Hepatocyte (in vitro differentiated cells): ENCODE data around the gene EFHC2.
"Not testable (repeated sequence)": the region's sequence is repeated elsewhere in the genome, so short reads cannot be mapped to it uniquely, and the experiment has no call there.

Experiments used
- CTCF ChIP-seq: fragments of 200-600 bp; sonication (generic); IDR thresholded peaks from 2 replicates; pipeline ENCODE4 v1.5.1; 2016; ENCODE audit warnings: antibody characterized with exemption, mild to moderate bottlenecking; ENCODE audit not compliant: poor library complexity
- EZH2 ChIP-seq: fragments of 200-600 bp; sonication (generic); IDR thresholded peaks from 2 replicates; pipeline ENCODE4 v1.6.1; 2016; ENCODE audit warnings: antibody characterized with exemption, mild to moderate bottlenecking, borderline replicate concordance

DNA sequence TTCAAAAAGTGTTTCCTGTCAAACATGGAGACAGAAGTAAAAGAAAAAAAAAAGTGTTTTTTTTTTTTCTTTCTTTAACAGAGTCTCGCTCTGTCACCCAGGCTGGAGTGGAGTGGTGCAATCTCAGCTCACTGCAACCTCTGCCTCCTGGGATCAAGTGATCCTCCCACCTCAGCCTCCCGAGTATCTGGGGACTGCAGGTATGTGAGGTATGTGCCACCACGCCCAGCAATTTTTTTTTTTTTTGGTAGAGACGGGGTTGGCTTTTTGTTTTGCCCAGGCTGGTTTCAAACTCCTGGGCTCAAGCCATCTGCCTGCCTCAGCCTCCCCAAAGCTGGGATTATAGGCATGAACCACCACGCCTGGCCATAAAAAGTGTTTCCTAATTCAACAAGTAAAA is 155.6 kb downstream of the EFHC2 start:
- not testable (repeated sequence) for TF ChIP-seq CTCF, EZH2
